Smooth muscle cell (in vitro differentiated cells): Measurements from ENCODE around the gene PI4KA. TPM values are rescaled to one million over a fixed set of nuclear protein-coding genes. Genes with fewer than 3 reads are reported as not detected.

Experiments
- DNase-seq: peaks from one replicate; lab custom pipeline; 2025; ENCODE audit not compliant: unreplicated experiment; lab: John Stamatoyannopoulos, UW
- H2AFZ ChIP-seq: fragments of 200-600 bp; sonication (generic); 2 replicates; pipeline ENCODE4 v1.6.0; 2016; ENCODE audit warnings: antibody characterized with exemption, low read depth, mild to moderate bottlenecking
- H3F3A ChIP-seq: fragments of 200-600 bp; sonication (generic); 2 replicates; pipeline ENCODE4 v1.6.0; 2017; ENCODE audit warnings: antibody characterized with exemption, low read depth
- H3K27ac ChIP-seq: fragments of 200-600 bp; sonication (generic); 2 replicates; pipeline ENCODE4 v1.5.1; 2016; ENCODE audit warnings: low read depth, mild to moderate bottlenecking
- H3K27me3 ChIP-seq: fragments of 200-600 bp; sonication (generic); 2 replicates; pipeline ENCODE4 v1.6.1; 2016; ENCODE audit warnings: low read depth, mild to moderate bottlenecking
- H3K36me3 ChIP-seq: fragments of 200-600 bp; sonication (generic); 2 replicates; pipeline ENCODE4 v1.5.1; 2016; ENCODE audit warnings: low read depth
- H3K4me1 ChIP-seq: fragments of 200-600 bp; sonication (generic); 2 replicates; pipeline ENCODE4 v1.5.1; 2016; ENCODE audit warnings: low read depth
- H3K4me2 ChIP-seq: fragments of 200-600 bp; sonication (generic); 2 replicates; pipeline ENCODE4 v1.6.0; 2016; ENCODE audit warnings: mild to moderate bottlenecking
- H3K4me3 ChIP-seq: fragments of 200-600 bp; sonication (generic); 2 replicates; pipeline ENCODE4 v1.5.1; 2016; ENCODE audit warnings: mild to moderate bottlenecking
- H3K79me2 ChIP-seq: fragments of 200-600 bp; sonication (generic); 2 replicates; pipeline ENCODE4 v1.6.0; 2016; ENCODE audit warnings: low read depth, mild to moderate bottlenecking
- H3K9ac ChIP-seq: fragments of 200-600 bp; sonication (generic); 2 replicates; pipeline ENCODE4 v1.6.0; 2016; ENCODE audit warnings: low read depth
- H3K9me3 ChIP-seq: fragments of 200-600 bp; sonication (generic); replicated peaks from 2 replicates; pipeline ENCODE4 v1.5.1; 2016; ENCODE audit warnings: low read depth
- H4K20me1 ChIP-seq: fragments of 200-600 bp; sonication (generic); 2 replicates; pipeline ENCODE4 v1.6.0; 2016; ENCODE audit warnings: low read depth
- WGBS: methylation state at CpG from one replicate; pipeline ENCODE4 v1.1.7; 2016; ENCODE audit warnings: low lambda C conversion rate; 5-methylcytosine and 5-hydroxymethylcytosine counted together
- polyA plus RNA-seq: library from polyadenylated mRNA; unstranded; fragments of >200 nt; fragmentation: Nextera tagmentation; extraction: Ambion mirVana; gene quantifications from 2 replicates; pipeline ENCODE4 v1.2.1, GENCODE V29; 2016
- total RNA-seq: library from RNA; depleted of rRNA; stranded (reverse); fragments of >200 nt; gene quantifications from 2 replicates; pipeline ENCODE4 v1.2.3, GENCODE V29; 2014
- TF ChIP-seq, protein P1 (sequence below): fragments of 200-600 bp; sonication (generic); IDR thresholded peaks from 2 replicates; pipeline ENCODE4 v1.5.1; 2017; ENCODE audit warnings: borderline replicate concordance, mild to moderate bottlenecking, antibody characterized with exemption; ENCODE audit not compliant: insufficient read depth, poor library complexity, severe bottlenecking

The PI4KA gene
- 19.2 and 33.2 TPM in 2 replicates for total RNA-seq
- 23.5 and 47.8 TPM in 2 replicates for polyA plus RNA-seq

GRCh38 chr22:20858615-20859416, at the start of gene PI4KA, which contains the start of gene SNAP29:
PI4KA (minus strand) TSS chr22:20858811; CDS start chr22:20858725, 86 bp downstream.
SNAP29 (plus strand) TSS chr22:20859007; CDS start chr22:20859111, 104 bp downstream.
- no peaks in the 10 kb centered on the region for H3K36me3 ChIP-seq
- WGBS: 2% methylated on average over 81 of the region's 100 CpGs
- TF ChIP-seq, protein P1, sequence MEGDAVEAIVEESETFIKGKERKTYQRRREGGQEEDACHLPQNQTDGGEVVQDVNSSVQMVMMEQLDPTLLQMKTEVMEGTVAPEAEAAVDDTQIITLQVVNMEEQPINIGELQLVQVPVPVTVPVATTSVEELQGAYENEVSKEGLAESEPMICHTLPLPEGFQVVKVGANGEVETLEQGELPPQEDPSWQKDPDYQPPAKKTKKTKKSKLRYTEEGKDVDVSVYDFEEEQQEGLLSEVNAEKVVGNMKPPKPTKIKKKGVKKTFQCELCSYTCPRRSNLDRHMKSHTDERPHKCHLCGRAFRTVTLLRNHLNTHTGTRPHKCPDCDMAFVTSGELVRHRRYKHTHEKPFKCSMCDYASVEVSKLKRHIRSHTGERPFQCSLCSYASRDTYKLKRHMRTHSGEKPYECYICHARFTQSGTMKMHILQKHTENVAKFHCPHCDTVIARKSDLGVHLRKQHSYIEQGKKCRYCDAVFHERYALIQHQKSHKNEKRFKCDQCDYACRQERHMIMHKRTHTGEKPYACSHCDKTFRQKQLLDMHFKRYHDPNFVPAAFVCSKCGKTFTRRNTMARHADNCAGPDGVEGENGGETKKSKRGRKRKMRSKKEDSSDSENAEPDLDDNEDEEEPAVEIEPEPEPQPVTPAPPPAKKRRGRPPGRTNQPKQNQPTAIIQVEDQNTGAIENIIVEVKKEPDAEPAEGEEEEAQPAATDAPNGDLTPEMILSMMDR: no peak
- H3K4me2 ChIP-seq: peak within 1 kb of the TSS; percentile 95
- H3K27ac ChIP-seq: peak within 1 kb of the TSS; percentile 52
- H3K4me3 ChIP-seq: peak within 1 kb of the TSS; percentile 86
- H2AFZ ChIP-seq: peak within 1 kb of the TSS; percentile 96
- H3K79me2 ChIP-seq: peaks cover 33% of the 10 kb centered on the region
- no peaks in the 10 kb centered on the region for H3K9me3 ChIP-seq
- DNase-seq: peak; percentile 84
- peaks cover 5% of the 10 kb centered on the region for H3F3A ChIP-seq
- peaks cover 8% of the 10 kb centered on the region for H3K4me1 ChIP-seq
- peaks cover 56% of the 10 kb centered on the region for H4K20me1 ChIP-seq
- H3K27me3 ChIP-seq: no peaks in the 10 kb centered on the region
- H3K9ac ChIP-seq: peak within 1 kb of the TSS; percentile 80

- WGBS: 81% methylated on average over 3 of the region's 3 CpGs
- H3K79me2 ChIP-seq: no peaks in the 10 kb centered on the region
- no peak for DNase-seq
- no peaks in the 10 kb centered on the region for H4K20me1 ChIP-seq
- TF ChIP-seq, protein P1: no peak
- no peaks in the 10 kb centered on the region for H3K9me3 ChIP-seq
- no peaks in the 10 kb centered on the region for H3K4me1 ChIP-seq
- no peaks in the 10 kb centered on the region for H3F3A ChIP-seq
- H3K27ac ChIP-seq: no peak overlapping the region
- H3K4me3 ChIP-seq: no peak overlapping the region
- H3K27me3 ChIP-seq: no peaks in the 10 kb centered on the region
- no peak overlapping the region for H2AFZ ChIP-seq
- H3K36me3 ChIP-seq: no peaks in the 10 kb centered on the region
- H3K4me2 ChIP-seq: no peak overlapping the region
- H3K9ac ChIP-seq: no peak overlapping the region
Measured at GRCh38 chr22:20906387-20906767, 47.8 kb upstream of the PI4KA start.

GRCh38 chr22:20905415-20906386, 47.1 kb upstream of the PI4KA start:
- H4K20me1 ChIP-seq: no peaks in the 10 kb centered on the region
- WGBS: 77% methylated on average over 4 of the region's 4 CpGs
- peak overlapping the region; percentile 60 for H3K27ac ChIP-seq
- H3K9me3 ChIP-seq: no peaks in the 10 kb centered on the region
- no peak overlapping the region for H3K4me2 ChIP-seq
- H3K4me1 ChIP-seq: no peaks in the 10 kb centered on the region
- no peak overlapping the region for H3K4me3 ChIP-seq
- no peak overlapping the region for H3K9ac ChIP-seq
- H3F3A ChIP-seq: no peaks in the 10 kb centered on the region
- no peak overlapping the region for H2AFZ ChIP-seq
- no peaks in the 10 kb centered on the region for H3K79me2 ChIP-seq
- H3K27me3 ChIP-seq: no peaks in the 10 kb centered on the region
- no peak for DNase-seq
- TF ChIP-seq, protein P1: no peak
- H3K36me3 ChIP-seq: no peaks in the 10 kb centered on the region
